Thyroid gland (tissue), 4 donors: Measurements from ENCODE around the gene TRPV3. TPM values are rescaled to one million over a fixed set of nuclear protein-coding genes. Genes with fewer than 3 reads are reported as not detected.

ENCODE experiments used
- DNase-seq, 2 donors: peaks; one replicate each; pipeline ENCODE4 v3.0.0-alpha.2; 2019
- H3K27ac ChIP-seq, 3 donors: fragments of 200-600 bp; sonication (generic); 1 replicate in 2 of 3; 2 replicates in 1 of 3; pipeline ENCODE4 v1.5.1; 2016 to 2019; ENCODE audit warnings: mild to moderate bottlenecking in 1 of 3, moderate library complexity in 1 of 3
- H3K27me3 ChIP-seq: fragments of 200-600 bp; sonication (generic); one replicate; pipeline ENCODE4 v1.5.1; 2019
- H3K36me3 ChIP-seq, 2 donors: fragments of 200-600 bp; sonication (generic); one replicate each; pipeline ENCODE4 v1.5.1; 2016 to 2019
- H3K4me1 ChIP-seq, 2 donors: fragments of 200-600 bp; sonication (generic); one replicate each; pipeline ENCODE4 v1.5.1; 2017 to 2019
- H3K4me3 ChIP-seq, 3 donors: fragments of 200-600 bp; sonication (generic); replicated peaks in 1 of 3; 1 replicate in 2 of 3; 2 replicates in 1 of 3; pipeline ENCODE4 v1.5.1; 2016; ENCODE audit warnings: mild to moderate bottlenecking in 1 of 3
- H3K9me3 ChIP-seq: fragments of 200-600 bp; sonication (generic); one replicate; pipeline ENCODE4 v1.5.1; 2017
- POLR2A ChIP-seq, 2 donors: fragments of 450-650 bp; IDR thresholded peaks; one replicate each; pipeline ENCODE4 v1.6.1; 2017; ENCODE audit warnings: antibody characterized with exemption in 2 of 2, mild to moderate bottlenecking in 2 of 2, moderate library complexity in 1 of 2
- WGBS, 2 donors: methylation state at CpG; one replicate each; pipeline ENCODE4 v1.1.5; 2017; 5-methylcytosine and 5-hydroxymethylcytosine counted together
- intact Hi-C: fragments of 100-400 bp; cut with DNase I; formaldehyde crosslinking; loops from one replicate; pipeline ENCODE4 v1.15.1; 2023
- total RNA-seq, 4 donors: library from RNA; depleted of rRNA; stranded (reverse); fragments of >200 nt; gene quantifications; one replicate each; pipeline ENCODE4 v1.2.3, GENCODE V29; 2016
- TF ChIP-seq, protein P1 (sequence below), 6 experiments: fragments of 200-600 bp in 3 of 6; fragments of 450-650 bp in 3 of 6; sonication (generic) in 3 of 6; IDR thresholded peaks; one replicate each; pipeline ENCODE4 v1.5.1; 2016 to 2019; ENCODE audit warnings: antibody characterized with exemption in 6 of 6, mild to moderate bottlenecking in 2 of 6, inconsistent platforms in 1 of 6, moderate library complexity in 1 of 6

The TRPV3 gene
- total RNA-seq = 1 to 10 TPM in 3 of 4 donors, under 1 TPM in 1; 0.11 to 1.2 (median 1.0) TPM

DNA sequence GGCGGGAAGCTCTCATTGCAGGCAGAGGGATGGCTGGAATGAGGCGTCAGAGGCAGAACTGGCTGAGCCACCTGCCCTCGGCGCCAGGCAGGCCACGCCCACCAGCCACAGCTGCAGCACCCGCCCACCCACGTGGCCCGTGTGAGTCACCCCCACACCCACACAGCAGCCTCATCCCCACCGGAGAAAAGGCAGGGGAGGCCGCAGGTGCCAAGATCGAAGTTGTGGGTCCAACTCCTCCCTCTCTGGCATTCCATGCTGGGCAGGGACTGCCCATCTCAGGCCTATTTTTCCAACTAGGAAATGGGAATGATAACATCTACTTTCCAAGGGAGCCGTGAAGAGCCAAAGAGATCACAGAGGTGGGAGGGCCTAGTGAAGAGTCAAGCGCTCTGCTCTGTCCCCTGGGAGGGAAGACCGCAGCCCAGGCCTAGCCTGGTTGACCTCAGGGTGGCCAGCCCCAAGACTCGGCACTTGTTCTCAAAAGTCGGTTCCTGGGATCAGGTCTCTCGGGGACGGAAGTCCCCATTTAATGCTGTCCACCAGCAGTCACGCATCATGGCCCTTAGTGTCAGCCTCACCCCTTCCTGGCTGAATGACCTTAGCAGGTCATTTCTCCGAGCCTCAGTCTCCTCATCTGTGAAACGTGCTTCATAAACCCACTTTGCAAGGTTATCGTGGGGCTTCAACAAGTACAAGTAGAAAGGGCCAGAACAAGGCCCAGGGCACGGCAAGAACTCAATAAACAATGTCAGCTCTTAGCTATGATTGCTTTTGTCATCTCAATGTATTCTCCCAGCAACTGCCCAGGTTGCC lies at the start of gene TRPV3:
TSS of gene TRPV3 (minus strand) at position 45 of the 816 bp plus-strand sequence. CDS start 2,962 bp downstream, outside the sequence.
- Histone ChIP-seq H3K36me3 (no peaks in the 10 kb centered on the region), H3K27ac (no peak within 1 kb of the TSS), H3K27me3 (no peaks in the 10 kb centered on the region), H3K4me3 (no peak within 1 kb of the TSS), H3K4me1 (peaks cover 0 to 3% of the 10 kb centered on the region in 2 donors), H3K9me3 (no peaks in the 10 kb centered on the region)
- peak in 1 of 2 donors; percentile 25 for DNase-seq
- intact Hi-C loops = no loop called here
- TF ChIP-seq POLR2A (IDR thresholded peaks at IDR 0.05) = no peak
- TF ChIP-seq, protein P1, sequence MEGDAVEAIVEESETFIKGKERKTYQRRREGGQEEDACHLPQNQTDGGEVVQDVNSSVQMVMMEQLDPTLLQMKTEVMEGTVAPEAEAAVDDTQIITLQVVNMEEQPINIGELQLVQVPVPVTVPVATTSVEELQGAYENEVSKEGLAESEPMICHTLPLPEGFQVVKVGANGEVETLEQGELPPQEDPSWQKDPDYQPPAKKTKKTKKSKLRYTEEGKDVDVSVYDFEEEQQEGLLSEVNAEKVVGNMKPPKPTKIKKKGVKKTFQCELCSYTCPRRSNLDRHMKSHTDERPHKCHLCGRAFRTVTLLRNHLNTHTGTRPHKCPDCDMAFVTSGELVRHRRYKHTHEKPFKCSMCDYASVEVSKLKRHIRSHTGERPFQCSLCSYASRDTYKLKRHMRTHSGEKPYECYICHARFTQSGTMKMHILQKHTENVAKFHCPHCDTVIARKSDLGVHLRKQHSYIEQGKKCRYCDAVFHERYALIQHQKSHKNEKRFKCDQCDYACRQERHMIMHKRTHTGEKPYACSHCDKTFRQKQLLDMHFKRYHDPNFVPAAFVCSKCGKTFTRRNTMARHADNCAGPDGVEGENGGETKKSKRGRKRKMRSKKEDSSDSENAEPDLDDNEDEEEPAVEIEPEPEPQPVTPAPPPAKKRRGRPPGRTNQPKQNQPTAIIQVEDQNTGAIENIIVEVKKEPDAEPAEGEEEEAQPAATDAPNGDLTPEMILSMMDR (IDR thresholded peaks at IDR 0.05) = no peak
- WGBS, 2 donors = 78 to 94% methylated on average over 10 to 19 of the region's 23 CpGs

DNA sequence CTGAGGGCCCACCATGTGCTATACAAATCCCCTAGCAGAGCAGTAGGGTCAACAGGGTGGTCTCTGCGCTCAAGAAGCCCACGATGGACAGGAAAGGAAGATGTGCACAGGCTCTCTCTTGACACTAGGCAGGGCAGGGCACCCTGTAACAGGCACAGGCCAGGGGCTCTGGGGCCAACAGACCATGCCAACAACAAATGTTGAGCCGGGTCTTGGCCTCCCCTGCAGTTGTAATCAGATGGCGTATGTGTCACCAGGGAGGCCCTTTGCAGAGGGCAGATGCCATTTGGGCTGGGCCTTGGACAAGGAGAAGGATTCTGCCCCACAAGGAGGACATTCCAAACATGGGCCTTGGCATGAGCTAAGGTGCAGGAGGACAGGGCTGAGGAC lies 46.3 kb upstream of the TRPV3 start:
- Histone ChIP-seq H3K4me3 (no peak overlapping the region), H3K4me1 (no peaks in the 10 kb centered on the region), H3K36me3 (peaks cover 3% of the 10 kb centered on the region in 2 donors), H3K9me3 (no peaks in the 10 kb centered on the region), H3K27ac (no peak overlapping the region), H3K27me3 (no peaks in the 10 kb centered on the region)
- 91 to 100% methylated on average over 3 to 4 of the region's 4 CpGs for WGBS, 2 donors
- TF ChIP-seq, protein P1 (IDR thresholded peaks at IDR 0.05) = no peak
- no peak for TF ChIP-seq POLR2A (IDR thresholded peaks at IDR 0.05)
- intact Hi-C loops = no loop called here
- no peak for DNase-seq

DNA sequence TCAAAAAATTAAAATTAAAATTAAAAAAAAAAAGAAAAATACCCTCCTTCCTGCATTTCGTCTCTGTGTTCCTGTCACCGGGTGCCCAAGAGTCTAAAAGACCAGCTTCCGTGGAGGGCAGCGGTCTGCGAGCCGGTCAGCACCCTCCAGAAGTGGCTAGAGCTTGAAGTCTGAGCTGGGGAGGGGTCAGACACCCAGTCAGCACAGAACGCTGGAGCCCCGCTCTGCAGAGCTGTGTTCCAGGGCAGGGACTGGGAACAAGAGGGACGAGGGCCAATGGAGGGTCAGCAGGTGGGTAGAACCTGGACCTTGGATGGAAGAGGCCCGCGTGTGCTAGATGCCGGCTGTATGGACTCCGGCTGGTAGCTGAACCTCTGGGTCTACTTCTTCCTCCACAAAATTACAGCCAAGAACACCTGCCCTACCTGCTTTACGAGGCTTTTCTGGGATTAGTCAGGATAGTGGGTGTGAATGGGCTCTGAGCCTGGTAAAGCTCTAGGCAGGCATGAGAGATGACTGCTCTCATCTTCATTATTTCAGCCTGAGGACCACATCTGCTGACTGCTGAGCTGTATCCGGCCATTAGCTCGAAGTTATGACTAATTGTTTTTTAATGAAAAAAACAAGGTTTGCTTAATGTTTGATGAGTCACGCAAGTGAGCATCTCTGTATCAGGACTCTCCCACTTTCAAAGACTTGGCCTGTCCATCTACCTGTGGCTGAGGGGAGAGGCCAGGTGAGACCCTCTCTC lies 45.7 kb upstream of the TRPV3 start:
- intact Hi-C loops = no loop called here
- peaks cover 0 to 3% of the 10 kb centered on the region in 2 donors for H3K36me3 ChIP-seq
- WGBS, 2 donors = 89 to 93% methylated on average over 17 of the region's 17 CpGs
- H3K4me3 ChIP-seq = no peak overlapping the region
- no peaks in the 10 kb centered on the region for H3K9me3 ChIP-seq
- no peaks in the 10 kb centered on the region for H3K27me3 ChIP-seq
- no peak for DNase-seq
- no peaks in the 10 kb centered on the region for H3K4me1 ChIP-seq
- TF ChIP-seq, protein P1 (IDR thresholded peaks at IDR 0.05) = no peak
- no peak for TF ChIP-seq POLR2A (IDR thresholded peaks at IDR 0.05)
- no peak overlapping the region for H3K27ac ChIP-seq

DNA sequence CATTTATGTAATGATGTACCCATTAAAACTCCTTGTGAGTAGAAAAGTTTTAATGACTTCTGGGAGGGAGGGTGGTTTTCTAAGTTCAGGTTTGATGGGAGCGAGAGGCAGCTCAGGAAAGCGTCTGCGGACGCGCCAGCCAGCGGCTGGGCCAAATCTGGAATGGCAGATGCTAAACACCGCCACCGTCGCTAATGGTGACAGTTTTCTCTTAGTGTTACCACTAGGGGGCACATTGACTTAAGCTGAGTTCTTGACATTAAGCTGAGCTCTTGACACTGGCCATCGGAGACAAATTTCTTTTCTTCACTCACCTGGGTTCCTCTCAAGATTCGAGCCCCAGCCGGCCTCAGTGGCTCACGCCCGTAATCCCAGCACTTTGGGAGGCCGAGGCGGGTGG lies 44.9 kb upstream of the TRPV3 start:
- WGBS, 2 donors = 71 to 73% methylated on average over 16 of the region's 16 CpGs
- Histone ChIP-seq H3K27ac (no peak overlapping the region), H3K9me3 (no peaks in the 10 kb centered on the region), H3K36me3 (no peaks in the 10 kb centered on the region), H3K4me1 (no peaks in the 10 kb centered on the region), H3K4me3 (no peak overlapping the region), H3K27me3 (no peaks in the 10 kb centered on the region)
- no peak for DNase-seq
- TF ChIP-seq POLR2A (IDR thresholded peaks at IDR 0.05) = no peak
- TF ChIP-seq, protein P1 (IDR thresholded peaks at IDR 0.05) = peak in 3 of 6 experiments; percentile 17 to 22 (median 21)
- intact Hi-C loops = no loop called here
